Measurements from ENCODE around the gene STX1A. TPM values are rescaled to one million over a fixed set of nuclear protein-coding genes. Genes with fewer than 3 reads are reported as not detected.

The STX1A gene
- total and polyA plus RNA-seq, 2 of the 13 experiments (the other 11 are each of a cell fraction or from before 2014, with no cell fraction given), result 6.1 to 12.2 TPM

DNA sequence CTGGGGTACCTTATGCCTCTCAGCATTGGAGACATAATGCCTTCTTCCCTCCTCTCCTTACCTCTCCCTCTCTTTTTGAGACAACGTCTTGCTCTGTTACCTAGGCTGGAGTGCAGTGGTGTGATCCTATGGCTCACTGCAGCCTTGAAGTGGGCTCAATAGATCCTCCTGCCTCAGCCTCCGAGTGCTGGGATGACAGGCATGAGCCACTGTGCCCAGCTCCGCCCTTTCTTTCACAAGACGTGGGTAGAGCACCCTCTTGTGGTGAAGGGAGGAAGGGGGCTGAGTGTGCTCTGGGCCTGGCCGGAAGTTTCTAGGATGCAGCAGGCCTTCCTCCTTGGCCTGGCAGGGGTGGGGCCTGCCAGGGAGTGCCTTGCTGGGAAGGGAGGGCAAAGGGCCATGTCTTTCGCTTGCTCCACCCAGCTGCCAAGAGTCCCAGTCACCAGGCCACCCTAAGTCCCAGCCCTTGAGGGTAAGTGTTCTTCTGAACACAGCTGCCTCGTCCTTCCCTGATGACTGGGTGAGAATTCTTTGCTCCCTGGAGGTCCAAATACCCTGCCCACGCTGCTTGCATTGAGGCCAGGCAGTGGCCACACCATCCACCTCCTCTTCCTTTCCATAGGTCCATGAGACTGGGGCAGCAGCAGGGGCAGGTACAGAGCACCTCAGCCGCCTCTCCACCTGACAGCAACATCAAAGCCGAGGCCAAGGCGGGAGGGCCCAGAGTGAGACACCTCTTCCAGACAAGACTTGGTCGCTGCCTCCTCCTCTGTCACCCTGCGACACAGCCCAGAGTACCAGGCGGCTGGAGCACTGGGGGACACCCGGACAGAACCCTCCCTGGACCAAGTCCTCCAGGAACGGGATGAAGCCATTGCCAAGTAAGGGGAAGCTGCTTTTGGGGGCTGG, 15.4 kb upstream of the STX1A start (continued):
- TF ChIP-seq ZNF615 (CRISPR knock-in tag; IDR thresholded peaks at IDR 0.05; ENCODE audit: borderline replicate concordance) (no peak), ZFP37 (CRISPR knock-in tag; IDR thresholded peaks at IDR 0.05; ENCODE audit: borderline replicate concordance) (no peak), MATR3 (CRISPR knock-in tag; IDR thresholded peaks at IDR 0.05) (no peak), MAZ (IDR thresholded peaks at IDR 0.05; ENCODE audit: borderline replicate concordance, low read depth, low read length) (no peak), MAZ (CRISPR knock-in tag; IDR thresholded peaks at IDR 0.05; ENCODE audit: low read depth) (peak; percentile 80), POLR2AphosphoS2 (IDR thresholded peaks at IDR 0.05; ENCODE audit: low read depth, low read length) (no peak), HMGXB3 (CRISPR knock-in tag; IDR thresholded peaks at IDR 0.05; ENCODE audit: borderline replicate concordance) (peak; percentile 56; the same call in 1 of the 2 replicates), ZNF639 (CRISPR knock-in tag; conservative IDR thresholded peaks at IDR 0.05) (no peak), ISX (CRISPR knock-in tag; conservative IDR thresholded peaks at IDR 0.05) (no peak), ISL2 (CRISPR knock-in tag; IDR thresholded peaks at IDR 0.05) (no peak), HDAC2 (CRISPR knock-in tag; IDR thresholded peaks at IDR 0.05) (peak; percentile 63; the same call in 1 of the 2 replicates), MED8 (CRISPR knock-in tag; IDR thresholded peaks at IDR 0.05; ENCODE audit: insufficient replicate concordance) (no peak), ZNF224 (CRISPR knock-in tag; IDR thresholded peaks at IDR 0.05) (no peak), DZIP1 (CRISPR knock-in tag; IDR thresholded peaks at IDR 0.05) (0 out of 2 replicates have a peak, but pooled peaks have one; percentile 24), FOSL2 (CRISPR knock-in tag; IDR thresholded peaks at IDR 0.05) (peak; percentile 61), BCL6 (CRISPR knock-in tag; IDR thresholded peaks at IDR 0.05) (no peak)
- TF ChIP-seq, protein P1, sequence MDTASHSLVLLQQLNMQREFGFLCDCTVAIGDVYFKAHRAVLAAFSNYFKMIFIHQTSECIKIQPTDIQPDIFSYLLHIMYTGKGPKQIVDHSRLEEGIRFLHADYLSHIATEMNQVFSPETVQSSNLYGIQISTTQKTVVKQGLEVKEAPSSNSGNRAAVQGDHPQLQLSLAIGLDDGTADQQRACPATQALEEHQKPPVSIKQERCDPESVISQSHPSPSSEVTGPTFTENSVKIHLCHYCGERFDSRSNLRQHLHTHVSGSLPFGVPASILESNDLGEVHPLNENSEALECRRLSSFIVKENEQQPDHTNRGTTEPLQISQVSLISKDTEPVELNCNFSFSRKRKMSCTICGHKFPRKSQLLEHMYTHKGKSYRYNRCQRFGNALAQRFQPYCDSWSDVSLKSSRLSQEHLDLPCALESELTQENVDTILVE (CRISPR knock-in tag; IDR thresholded peaks at IDR 0.05), result no peak
